ENCODE measurements around the gene C19orf33.

DNA sequence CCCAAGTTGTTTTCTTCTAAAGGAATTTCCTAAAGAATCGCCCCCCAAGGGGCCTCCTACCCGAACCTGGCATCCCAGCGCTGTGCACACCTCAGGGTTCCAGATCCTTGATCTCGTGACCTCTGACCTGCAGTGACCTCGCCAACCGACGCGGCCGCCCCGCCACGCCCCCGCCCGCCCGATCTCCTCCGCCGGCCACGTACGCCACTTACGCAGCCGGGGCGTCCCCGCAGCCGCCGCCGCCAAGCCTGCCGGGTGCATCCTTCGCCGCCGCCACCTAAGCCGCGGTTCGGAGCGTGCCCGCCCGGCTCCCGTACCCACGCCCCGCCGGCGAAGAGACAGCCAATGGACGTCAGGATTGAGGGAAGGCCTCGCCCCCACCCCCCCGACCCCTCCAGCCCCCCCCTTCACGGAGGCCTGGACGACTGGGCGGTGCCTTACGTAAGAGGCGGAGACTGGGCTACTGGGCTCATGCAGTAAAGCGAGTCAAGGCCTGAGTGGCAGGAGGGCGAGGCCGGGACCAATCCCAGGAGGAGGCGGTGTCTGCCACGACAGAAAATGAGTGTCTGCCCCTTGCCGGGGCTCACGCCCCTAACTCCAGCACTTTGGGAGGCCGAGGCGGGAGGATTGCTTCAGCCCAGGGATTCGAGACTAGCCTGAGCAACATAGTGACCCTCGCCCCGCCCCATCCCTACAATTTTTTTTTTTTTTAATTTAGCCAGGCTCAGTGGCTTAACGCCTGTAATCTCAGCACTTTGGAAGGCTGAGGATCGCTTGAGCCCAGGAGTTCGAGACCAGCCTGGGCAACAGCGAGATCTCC lies 11.8 kb downstream of the C19orf33 start, which contains the start of gene YIF1B:
- TF ChIP-seq, protein P1, sequence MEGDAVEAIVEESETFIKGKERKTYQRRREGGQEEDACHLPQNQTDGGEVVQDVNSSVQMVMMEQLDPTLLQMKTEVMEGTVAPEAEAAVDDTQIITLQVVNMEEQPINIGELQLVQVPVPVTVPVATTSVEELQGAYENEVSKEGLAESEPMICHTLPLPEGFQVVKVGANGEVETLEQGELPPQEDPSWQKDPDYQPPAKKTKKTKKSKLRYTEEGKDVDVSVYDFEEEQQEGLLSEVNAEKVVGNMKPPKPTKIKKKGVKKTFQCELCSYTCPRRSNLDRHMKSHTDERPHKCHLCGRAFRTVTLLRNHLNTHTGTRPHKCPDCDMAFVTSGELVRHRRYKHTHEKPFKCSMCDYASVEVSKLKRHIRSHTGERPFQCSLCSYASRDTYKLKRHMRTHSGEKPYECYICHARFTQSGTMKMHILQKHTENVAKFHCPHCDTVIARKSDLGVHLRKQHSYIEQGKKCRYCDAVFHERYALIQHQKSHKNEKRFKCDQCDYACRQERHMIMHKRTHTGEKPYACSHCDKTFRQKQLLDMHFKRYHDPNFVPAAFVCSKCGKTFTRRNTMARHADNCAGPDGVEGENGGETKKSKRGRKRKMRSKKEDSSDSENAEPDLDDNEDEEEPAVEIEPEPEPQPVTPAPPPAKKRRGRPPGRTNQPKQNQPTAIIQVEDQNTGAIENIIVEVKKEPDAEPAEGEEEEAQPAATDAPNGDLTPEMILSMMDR (IDR thresholded peaks at IDR 0.05 in 4 of 5, conservative IDR thresholded peaks at IDR 0.05 in 1 of 5) = no peak
- TF ChIP-seq POLR2A (IDR thresholded peaks at IDR 0.05) = peak in 1 of 2 donors; percentile 36

All from gastrocnemius medialis (tissue), 4 donors.